Subcutaneous preadipocyte (primary cell): ENCODE measurements around the gene PLIN4. TPM values are rescaled to one million over a fixed set of nuclear protein-coding genes. Genes with fewer than 3 reads are reported as not detected.

ENCODE experiments used
- total RNA-seq: library from RNA; depleted of rRNA; stranded (reverse); fragments of >200 nt; gene quantifications from 2 replicates; pipeline ENCODE4 v1.2.3, GENCODE V29; 2012

PLIN4 gene
- 2.6 and 4.7 TPM in 2 replicates for total RNA-seq

GRCh38 chr19:4518345-4519171 is at the start of gene PLIN4:
Gene PLIN4 (minus strand): TSS chr19:4518486. CDS start chr19:4518272, 214 bp downstream.

GRCh38 chr19:4559569-4559968 is 41.3 kb upstream of the PLIN4 start, which contains the start of gene SEMA6B:
Gene SEMA6B (minus strand): TSS chr19:4559684. CDS start chr19:4558457, 1,227 bp downstream.

GRCh38 chr19:4539693-4540581 is 21.7 kb upstream of the PLIN4 start, which contains the start of gene LRG1:
Gene LRG1 (minus strand): TSS chr19:4540036. CDS start chr19:4540013, 23 bp downstream.

GRCh38 chr19:4534836-4535658 is 16.8 kb upstream of the PLIN4 start, which contains the start of gene PLIN5:
Gene PLIN5 (minus strand): TSS chr19:4535224. CDS start chr19:4534074, 1,150 bp downstream.

GRCh38 chr19:4472174-4472974 is 45.9 kb downstream of the PLIN4 start, which contains the start of gene HDGFL2:
Gene HDGFL2 (plus strand): TSS chr19:4472297. CDS start chr19:4472351, 54 bp downstream.

GRCh38 chr19:4457654-4458395 is 60.5 kb downstream of the PLIN4 start, which contains the start of gene UBXN6:
Gene UBXN6 (minus strand): TSS chr19:4457794. CDS start chr19:4457697, 97 bp downstream.

Other genes starting within 250 kb of the PLIN4 start
- gene SHD, start 239.2 kb downstream of the PLIN4 start, total RNA-seq = not detected in 2 replicates
- gene TMIGD2, start 216.1 kb downstream of the PLIN4 start, total RNA-seq = not detected in 2 replicates
- gene FSD1, start 213.9 kb downstream of the PLIN4 start, total RNA-seq = 2.6 and 5.3 TPM in 2 replicates
- 2.9 and 4.1 TPM in 2 replicates for gene STAP2, start 179.7 kb downstream of the PLIN4 start, total RNA-seq
- gene MPND, start 174.9 kb downstream of the PLIN4 start, total RNA-seq = 6.3 and 6.6 TPM in 2 replicates
- gene SH3GL1, start 117.9 kb downstream of the PLIN4 start, total RNA-seq = 111 and 126 TPM in 2 replicates
- gene CHAF1A, start 115.8 kb downstream of the PLIN4 start, total RNA-seq = 11.8 and 29.9 TPM in 2 replicates
- gene UBXN6, start 60.7 kb downstream of the PLIN4 start, total RNA-seq = 98.1 and 113 TPM in 2 replicates
- gene HDGFL2, start 46.2 kb downstream of the PLIN4 start, total RNA-seq = 53.6 and 56.5 TPM in 2 replicates
- under 0.01 TPM in 1 of 2 replicates, not detected in the other for gene PLIN5, start 16.7 kb upstream of the PLIN4 start, total RNA-seq
- gene LRG1, start 21.6 kb upstream of the PLIN4 start, total RNA-seq = under 0.01 TPM in 1 of 2 replicates, not detected in the other
- 0.37 TPM in 1 of 2 replicates, not detected in the other for gene SEMA6B, start 41.2 kb upstream of the PLIN4 start, total RNA-seq
- 1.8 and 3.9 TPM in 2 replicates for gene TNFAIP8L1, start 121.0 kb upstream of the PLIN4 start, total RNA-seq
- gene MYDGF, start 151.9 kb upstream of the PLIN4 start, total RNA-seq = 160 and 191 TPM in 2 replicates
- 44.8 and 58.6 TPM in 2 replicates for gene DPP9, start 205.4 kb upstream of the PLIN4 start, total RNA-seq